GM23338 (cell line): Measurements from ENCODE around the gene TNFRSF19. TPM values are rescaled to one million over a fixed set of nuclear protein-coding genes. Genes with fewer than 3 reads are reported as not detected.

Experiments
- ATAC-seq: fragments of 200-7000 bp; cut with Tn5 transposase; 3 replicates; pipeline ENCODE4 v1.9.1; 2020
- DNase-seq: peaks from one replicate; pipeline ENCODE4 v3.0.0-alpha.2; 2015; ENCODE audit warnings: low spot score
- H2AFZ ChIP-seq: fragments of 200-600 bp; sonication (generic); 2 replicates; pipeline ENCODE4 v1.8.0; 2016; ENCODE audit warnings: antibody characterized with exemption, mild to moderate bottlenecking, moderate library complexity
- H3F3A ChIP-seq: fragments of 200-600 bp; sonication (generic); replicated peaks from 2 replicates; pipeline ENCODE4 v1.8.0; 2017; ENCODE audit warnings: antibody characterized with exemption, mixed run types, low read depth
- H3K27ac ChIP-seq: fragments of 200-600 bp; sonication (generic); 2 replicates; pipeline ENCODE4 v1.6.1; 2016; ENCODE audit warnings: low read depth
- H3K27me3 ChIP-seq: fragments of 200-600 bp; sonication (generic); 2 replicates; pipeline ENCODE4 v1.8.0; 2016; ENCODE audit warnings: mild to moderate bottlenecking, mixed run types, moderate library complexity; ENCODE audit not compliant: insufficient read depth
- H3K36me3 ChIP-seq: fragments of 200-600 bp; sonication (generic); 2 replicates; pipeline ENCODE4 v1.8.0; 2016; ENCODE audit warnings: mild to moderate bottlenecking; ENCODE audit not compliant: insufficient read depth
- H3K4me1 ChIP-seq: fragments of 200-600 bp; sonication (generic); 2 replicates; pipeline ENCODE4 v1.8.0; 2016; ENCODE audit warnings: mild to moderate bottlenecking, moderate library complexity; ENCODE audit not compliant: insufficient read depth
- H3K4me2 ChIP-seq: fragments of 200-600 bp; sonication (generic); 2 replicates; pipeline ENCODE4 v1.7.1; 2017; ENCODE audit warnings: mixed run types
- H3K4me3 ChIP-seq: fragments of 200-600 bp; sonication (generic); 2 replicates; pipeline ENCODE4 v1.6.1; 2016; ENCODE audit warnings: mixed run types
- H3K79me2 ChIP-seq: fragments of 200-600 bp; sonication (generic); replicated peaks from 2 replicates; pipeline ENCODE4 v1.8.0; 2017; ENCODE audit warnings: mild to moderate bottlenecking; ENCODE audit not compliant: insufficient read depth
- H3K9me2 ChIP-seq: fragments of 200-600 bp; sonication (generic); 2 replicates; pipeline ENCODE4 v1.8.0; 2017; ENCODE audit not compliant: insufficient read depth
- H4K20me1 ChIP-seq: fragments of 200-600 bp; sonication (generic); replicated peaks from 2 replicates; pipeline ENCODE4 v1.8.0; 2017; ENCODE audit warnings: mild to moderate bottlenecking; ENCODE audit not compliant: insufficient read depth
- H3K27ac Mint-ChIP-seq: 2 replicates; pipeline ENCODE4 v1.8.0; 2020; ENCODE audit warnings: inconsistent platforms, mild to moderate bottlenecking, moderate library complexity, mixed read lengths
- H3K27me3 Mint-ChIP-seq: 3 replicates; pipeline ENCODE4 v1.8.0; 2022; ENCODE audit warnings: low read depth, mild to moderate bottlenecking, moderate library complexity, mixed read lengths, inconsistent platforms; ENCODE audit not compliant: insufficient read depth, poor library complexity
- H3K36me3 Mint-ChIP-seq: 3 replicates; pipeline ENCODE4 v1.8.0; 2021; ENCODE audit warnings: low read depth, mild to moderate bottlenecking, inconsistent platforms, moderate library complexity, mixed read lengths
- H3K4me1 Mint-ChIP-seq: 3 replicates; pipeline ENCODE4 v1.8.0; 2020; ENCODE audit warnings: mild to moderate bottlenecking, inconsistent platforms, mixed read lengths
- H3K4me3 Mint-ChIP-seq: 3 replicates; pipeline ENCODE4 v1.8.0; 2021; ENCODE audit warnings: moderate library complexity, mild to moderate bottlenecking, inconsistent platforms, mixed read lengths
- H3K9me3 Mint-ChIP-seq: 3 replicates; pipeline ENCODE4 v1.8.0; 2020; ENCODE audit warnings: moderate library complexity, mild to moderate bottlenecking, inconsistent platforms, mixed read lengths
- CREB1 ChIP-seq: fragments of 250-450 bp; sonication (Bioruptor Pico); IDR thresholded peaks from 2 replicates; pipeline ENCODE4 v1.5.0; 2020; ENCODE audit warnings: low read depth, mild to moderate bottlenecking, moderate library complexity
- ETS1 ChIP-seq: IDR thresholded peaks from 2 replicates; pipeline ENCODE4 v1.6.1; 2016; ENCODE audit warnings: antibody characterized with exemption
- EZH2 ChIP-seq: fragments of 200-600 bp; sonication (generic); IDR thresholded peaks from one replicate; pipeline ENCODE4 v1.8.0; 2017; ENCODE audit warnings: antibody characterized with exemption, mild to moderate bottlenecking, low read depth; ENCODE audit not compliant: unreplicated experiment
- EZH2phosphoT487 ChIP-seq: fragments of 200-600 bp; sonication (generic); IDR thresholded peaks from one replicate; pipeline ENCODE4 v1.8.1; 2018; ENCODE audit warnings: antibody characterized with exemption; ENCODE audit not compliant: unreplicated experiment
- NANOG ChIP-seq: IDR thresholded peaks from 2 replicates; pipeline ENCODE4 v1.6.1; 2016; ENCODE audit warnings: antibody characterized with exemption, borderline replicate concordance
- POLR2AphosphoS5 ChIP-seq: IDR thresholded peaks from 2 replicates; pipeline ENCODE4 v1.6.1; 2016; ENCODE audit warnings: antibody characterized with exemption, low read depth
- STAT1 ChIP-seq: IDR thresholded peaks from one replicate; pipeline ENCODE4 v1.6.1; 2016; ENCODE audit warnings: antibody characterized with exemption; ENCODE audit not compliant: unreplicated experiment
- polyA plus RNA-seq: library from polyadenylated mRNA; unstranded; fragments of >200 nt; fragmentation: Nextera tagmentation; extraction: Ambion mirVana; gene quantifications from 2 replicates; pipeline ENCODE4 v1.2.1, GENCODE V29; 2016
- total RNA-seq: library from RNA; depleted of rRNA; stranded (reverse); fragments of >200 nt; shearing (Covaris generic); gene quantifications from 2 replicates; pipeline ENCODE4 v1.2.3, GENCODE V29; 2014
- TF ChIP-seq, protein P1 (sequence below): fragments of 250-450 bp; sonication (Bioruptor Pico); IDR thresholded peaks from 2 replicates; pipeline ENCODE4 v1.5.0; 2020; ENCODE audit warnings: mild to moderate bottlenecking, moderate library complexity

TNFRSF19 gene
- total and polyA plus RNA-seq, 2 experiments from 2014 or later: 0.21 to 0.35 TPM

DNA sequence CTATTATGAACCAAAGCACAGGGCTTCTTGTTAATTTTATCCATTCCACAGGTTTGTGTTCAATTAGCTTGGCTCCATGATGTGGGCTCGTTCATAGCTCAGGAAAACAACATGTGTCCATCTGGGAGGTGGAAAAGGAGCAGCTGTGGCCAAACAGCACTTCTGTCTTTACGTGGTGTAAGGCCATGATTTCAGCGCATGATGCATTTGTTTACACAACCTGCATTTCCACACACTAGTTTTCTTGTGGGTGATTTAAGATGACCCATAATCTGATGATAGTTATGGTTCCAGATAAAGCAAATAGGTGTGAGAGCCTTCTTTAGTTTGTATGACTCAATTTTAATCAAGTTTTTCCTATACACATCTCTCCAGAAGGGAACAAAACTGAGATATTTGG lies 101.7 kb downstream of the TNFRSF19 start (continued):
- TF ChIP-seq, protein P1, sequence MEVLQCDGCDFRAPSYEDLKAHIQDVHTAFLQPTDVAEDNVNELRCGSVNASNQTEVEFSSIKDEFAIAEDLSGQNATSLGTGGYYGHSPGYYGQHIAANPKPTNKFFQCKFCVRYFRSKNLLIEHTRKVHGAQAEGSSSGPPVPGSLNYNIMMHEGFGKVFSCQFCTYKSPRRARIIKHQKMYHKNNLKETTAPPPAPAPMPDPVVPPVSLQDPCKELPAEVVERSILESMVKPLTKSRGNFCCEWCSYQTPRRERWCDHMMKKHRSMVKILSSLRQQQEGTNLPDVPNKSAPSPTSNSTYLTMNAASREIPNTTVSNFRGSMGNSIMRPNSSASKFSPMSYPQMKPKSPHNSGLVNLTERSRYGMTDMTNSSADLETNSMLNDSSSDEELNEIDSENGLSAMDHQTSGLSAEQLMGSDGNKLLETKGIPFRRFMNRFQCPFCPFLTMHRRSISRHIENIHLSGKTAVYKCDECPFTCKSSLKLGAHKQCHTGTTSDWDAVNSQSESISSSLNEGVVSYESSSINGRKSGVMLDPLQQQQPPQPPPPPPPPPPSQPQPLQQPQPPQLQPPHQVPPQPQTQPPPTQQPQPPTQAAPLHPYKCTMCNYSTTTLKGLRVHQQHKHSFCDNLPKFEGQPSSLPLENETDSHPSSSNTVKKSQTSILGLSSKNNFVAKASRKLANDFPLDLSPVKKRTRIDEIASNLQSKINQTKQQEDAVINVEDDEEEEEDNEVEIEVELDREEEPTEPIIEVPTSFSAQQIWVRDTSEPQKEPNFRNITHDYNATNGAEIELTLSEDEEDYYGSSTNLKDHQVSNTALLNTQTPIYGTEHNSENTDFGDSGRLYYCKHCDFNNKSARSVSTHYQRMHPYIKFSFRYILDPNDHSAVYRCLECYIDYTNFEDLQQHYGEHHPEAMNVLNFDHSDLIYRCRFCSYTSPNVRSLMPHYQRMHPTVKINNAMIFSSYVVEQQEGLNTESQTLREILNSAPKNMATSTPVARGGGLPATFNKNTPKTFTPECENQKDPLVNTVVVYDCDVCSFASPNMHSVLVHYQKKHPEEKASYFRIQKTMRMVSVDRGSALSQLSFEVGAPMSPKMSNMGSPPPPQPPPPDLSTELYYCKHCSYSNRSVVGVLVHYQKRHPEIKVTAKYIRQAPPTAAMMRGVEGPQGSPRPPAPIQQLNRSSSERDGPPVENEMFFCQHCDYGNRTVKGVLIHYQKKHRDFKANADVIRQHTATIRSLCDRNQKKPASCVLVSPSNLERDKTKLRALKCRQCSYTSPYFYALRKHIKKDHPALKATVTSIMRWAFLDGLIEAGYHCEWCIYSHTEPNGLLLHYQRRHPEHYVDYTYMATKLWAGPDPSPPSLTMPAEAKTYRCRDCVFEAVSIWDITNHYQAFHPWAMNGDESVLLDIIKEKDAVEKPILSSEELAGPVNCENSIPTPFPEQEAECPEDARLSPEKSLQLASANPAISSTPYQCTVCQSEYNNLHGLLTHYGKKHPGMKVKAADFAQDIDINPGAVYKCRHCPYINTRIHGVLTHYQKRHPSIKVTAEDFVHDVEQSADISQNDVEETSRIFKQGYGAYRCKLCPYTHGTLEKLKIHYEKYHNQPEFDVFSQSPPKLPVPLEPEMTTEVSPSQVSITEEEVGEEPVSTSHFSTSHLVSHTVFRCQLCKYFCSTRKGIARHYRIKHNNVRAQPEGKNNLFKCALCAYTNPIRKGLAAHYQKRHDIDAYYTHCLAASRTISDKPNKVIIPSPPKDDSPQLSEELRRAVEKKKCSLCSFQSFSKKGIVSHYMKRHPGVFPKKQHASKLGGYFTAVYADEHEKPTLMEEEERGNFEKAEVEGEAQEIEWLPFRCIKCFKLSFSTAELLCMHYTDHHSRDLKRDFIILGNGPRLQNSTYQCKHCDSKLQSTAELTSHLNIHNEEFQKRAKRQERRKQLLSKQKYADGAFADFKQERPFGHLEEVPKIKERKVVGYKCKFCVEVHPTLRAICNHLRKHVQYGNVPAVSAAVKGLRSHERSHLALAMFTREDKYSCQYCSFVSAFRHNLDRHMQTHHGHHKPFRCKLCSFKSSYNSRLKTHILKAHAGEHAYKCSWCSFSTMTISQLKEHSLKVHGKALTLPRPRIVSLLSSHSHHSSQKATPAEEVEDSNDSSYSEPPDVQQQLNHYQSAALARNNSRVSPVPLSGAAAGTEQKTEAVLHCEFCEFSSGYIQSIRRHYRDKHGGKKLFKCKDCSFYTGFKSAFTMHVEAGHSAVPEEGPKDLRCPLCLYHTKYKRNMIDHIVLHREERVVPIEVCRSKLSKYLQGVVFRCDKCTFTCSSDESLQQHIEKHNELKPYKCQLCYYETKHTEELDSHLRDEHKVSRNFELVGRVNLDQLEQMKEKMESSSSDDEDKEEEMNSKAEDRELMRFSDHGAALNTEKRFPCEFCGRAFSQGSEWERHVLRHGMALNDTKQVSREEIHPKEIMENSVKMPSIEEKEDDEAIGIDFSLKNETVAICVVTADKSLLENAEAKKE (CRISPR knock-in tag): no peak
- TF ChIP-seq NANOG (no peak), EZH2 (no peak), STAT1 (no peak), EZH2phosphoT487 (no peak), CREB1 (CRISPR knock-in tag) (no peak), POLR2AphosphoS5 (no peak)

DNA sequence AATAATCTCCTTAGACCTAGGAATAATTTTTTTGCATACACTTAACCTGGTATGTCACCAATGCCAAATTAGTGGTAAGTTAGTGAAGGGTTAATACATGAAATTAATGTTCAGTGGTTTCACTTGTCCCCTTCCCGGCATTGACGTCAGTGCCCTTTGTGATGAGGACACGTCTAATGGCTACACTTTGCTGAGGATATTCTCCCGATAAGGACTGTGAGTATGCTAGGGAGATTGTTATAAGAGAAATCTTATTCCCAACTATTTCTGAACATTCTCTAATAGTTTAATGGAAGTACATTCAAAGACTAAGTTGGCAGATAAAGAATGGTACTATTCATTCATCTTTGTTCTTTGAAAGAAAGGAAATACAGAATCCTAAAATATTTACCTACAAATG lies 102.4 kb downstream of the TNFRSF19 start:
- Mint-ChIP-seq H3K9me3 (peaks cover 12% of the 10 kb centered on the region), H3K27me3 (no peaks in the 10 kb centered on the region), H3K4me1 (peaks cover 16% of the 10 kb centered on the region), H3K36me3 (peaks cover 8% of the 10 kb centered on the region; the same call in 1 of the 3 replicates), H3K4me3 (no peak overlapping the region), H3K27ac (no peak overlapping the region)
- no peaks in the 10 kb centered on the region for H3F3A ChIP-seq
- H3K79me2 ChIP-seq: no peaks in the 10 kb centered on the region
- peaks cover 14% of the 10 kb centered on the region for H3K4me1 ChIP-seq
- no peak overlapping the region for H3K4me3 ChIP-seq
- no peaks in the 10 kb centered on the region for H4K20me1 ChIP-seq
- H3K27ac ChIP-seq: no peak overlapping the region
- ATAC-seq (no peak), DNase-seq (no peak)
- no peak overlapping the region for H2AFZ ChIP-seq
- H3K27me3 ChIP-seq: no peaks in the 10 kb centered on the region
- H3K9me2 ChIP-seq: no peaks in the 10 kb centered on the region
- H3K4me2 ChIP-seq: no peak overlapping the region
- no peaks in the 10 kb centered on the region for H3K36me3 ChIP-seq
- TF ChIP-seq ETS1 (no peak), EZH2phosphoT487 (no peak), EZH2 (no peak)
- TF ChIP-seq, protein P1 (CRISPR knock-in tag): no peak
